Activated CD4-positive, alpha-beta T cell treated with anti-CD3 and anti-CD28 coated beads for 1 hour (primary cell): ENCODE data around the gene SRP68.

ENCODE experiments used
- DNase-seq: peaks from one replicate; pipeline ENCODE4 v3.0.0-alpha.2; 2020

SRP68 gene

DNA sequence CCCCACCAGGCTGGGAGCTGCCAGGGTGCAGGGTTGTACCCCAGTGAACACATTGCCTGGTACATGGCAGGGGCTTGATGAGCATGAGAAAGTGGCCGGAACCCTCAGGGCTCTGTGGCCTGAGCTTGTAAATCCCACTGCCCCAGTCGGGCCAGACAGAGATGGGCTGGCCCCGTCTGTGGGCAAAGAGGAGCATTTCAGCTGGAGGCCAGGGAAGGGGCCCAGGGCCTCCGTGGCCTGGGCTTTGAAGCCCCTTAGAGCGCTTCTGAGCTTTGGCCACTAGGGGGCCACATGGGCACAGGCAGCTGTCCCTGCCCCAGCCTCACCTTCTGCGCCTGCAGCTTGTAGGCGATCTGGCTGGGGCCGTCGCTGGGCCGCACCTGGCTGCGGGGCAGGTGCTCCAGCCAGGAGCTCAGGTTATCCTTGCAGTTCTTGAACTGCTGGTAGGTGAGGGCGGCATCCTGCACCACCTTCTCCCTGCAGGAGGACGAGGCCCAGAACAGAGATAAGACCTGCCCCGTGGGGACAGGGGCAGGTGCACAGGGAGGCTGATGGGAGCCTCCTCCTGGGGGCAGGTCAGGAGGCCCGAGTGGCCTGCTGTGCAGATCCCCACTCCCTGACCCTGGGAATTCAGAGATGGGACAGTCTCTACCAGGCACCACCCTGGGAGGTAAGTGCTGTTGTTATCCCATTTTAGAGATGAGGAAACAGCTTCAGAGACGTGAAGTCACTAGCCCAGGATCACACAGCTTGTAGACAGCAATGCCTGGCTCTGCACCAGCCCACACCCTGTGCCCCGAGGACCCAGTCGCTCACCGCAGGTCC lies 58.0 kb downstream of the SRP68 start:
- DNase-seq, result peak; percentile 64

DNA sequence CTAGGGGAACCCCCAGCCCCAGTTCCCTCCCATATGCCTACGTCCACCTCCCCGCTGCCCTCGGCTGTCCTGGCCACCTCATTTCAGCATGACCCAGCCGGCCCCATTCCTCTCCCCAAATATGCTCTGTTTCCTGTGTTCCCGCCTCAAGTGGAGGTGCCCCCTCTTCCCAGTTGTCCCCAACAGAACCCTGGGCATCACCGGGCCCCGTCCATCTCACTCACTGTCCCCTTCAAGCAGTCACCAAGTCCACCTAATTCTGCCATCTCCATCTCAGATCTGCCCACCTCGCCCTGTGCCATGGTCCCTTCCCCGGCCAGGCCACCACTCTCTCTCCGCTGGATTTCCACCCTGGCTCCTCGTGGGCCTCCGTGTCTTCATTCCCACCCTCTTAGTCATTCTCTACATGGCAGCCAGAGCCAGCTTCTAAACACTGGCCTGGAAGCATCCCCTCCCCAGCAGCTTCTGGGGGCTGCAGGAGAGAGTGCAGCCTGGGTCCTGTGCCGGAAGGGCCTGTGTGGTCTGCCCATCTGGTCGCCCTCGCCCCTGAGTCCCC lies 58.9 kb downstream of the SRP68 start:
- DNase-seq, result no peak

DNA sequence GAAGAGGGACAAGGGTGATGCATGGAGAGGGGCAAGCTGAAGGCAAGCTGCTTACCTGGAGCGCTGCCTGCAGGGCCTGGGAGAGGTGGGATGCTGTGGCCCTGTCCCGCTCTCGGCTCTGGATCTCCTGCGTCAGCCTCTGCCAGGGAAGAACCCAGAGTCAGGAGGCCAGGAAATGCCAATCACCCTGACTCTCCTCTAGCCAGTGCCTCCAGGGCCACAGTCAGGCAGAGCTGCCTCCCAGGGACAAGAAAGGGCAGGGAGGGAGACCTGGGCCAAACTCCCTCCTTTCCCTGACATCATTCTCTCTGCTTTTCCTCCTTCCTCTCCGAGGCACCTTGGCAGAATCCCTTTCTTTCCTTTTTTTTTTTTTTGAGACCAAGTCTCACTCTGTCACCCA lies 60.4 kb downstream of the SRP68 start:
- no peak for DNase-seq

DNA sequence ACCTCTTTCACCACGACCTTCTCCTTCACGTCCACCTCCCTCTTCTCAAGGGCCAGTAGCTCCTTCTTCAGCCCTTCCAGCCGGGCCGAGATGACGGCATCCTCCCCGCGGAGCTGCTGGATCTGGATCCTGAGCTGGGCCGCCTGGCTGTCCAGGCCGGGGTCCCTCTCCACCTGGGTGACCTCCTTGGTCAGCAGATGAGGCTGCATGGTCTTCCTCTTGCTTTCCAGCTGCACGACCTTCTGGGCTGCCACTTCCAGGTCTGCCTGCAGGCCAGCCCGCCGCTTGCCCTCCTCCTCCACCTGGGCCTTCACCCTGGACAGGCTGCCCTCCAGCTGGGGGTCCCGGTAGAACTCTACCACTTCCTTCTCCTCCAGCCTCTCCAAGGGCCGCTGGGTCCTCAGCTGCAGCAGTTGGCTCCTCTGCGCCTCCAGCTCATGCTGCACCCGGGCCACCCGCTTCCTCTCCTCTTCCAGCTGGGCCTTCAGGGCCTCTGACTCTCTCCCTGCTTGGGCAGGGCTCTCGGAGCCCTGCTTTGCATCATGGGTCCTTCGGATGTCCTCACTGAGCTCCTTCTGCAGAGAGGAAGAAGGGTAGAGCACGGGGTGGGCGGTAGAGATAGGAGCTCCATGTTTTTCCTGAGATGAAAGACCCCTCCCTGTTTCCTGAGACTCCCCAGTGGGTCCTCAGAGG lies 62.2 kb downstream of the SRP68 start:
- DNase-seq, result no peak

DNA sequence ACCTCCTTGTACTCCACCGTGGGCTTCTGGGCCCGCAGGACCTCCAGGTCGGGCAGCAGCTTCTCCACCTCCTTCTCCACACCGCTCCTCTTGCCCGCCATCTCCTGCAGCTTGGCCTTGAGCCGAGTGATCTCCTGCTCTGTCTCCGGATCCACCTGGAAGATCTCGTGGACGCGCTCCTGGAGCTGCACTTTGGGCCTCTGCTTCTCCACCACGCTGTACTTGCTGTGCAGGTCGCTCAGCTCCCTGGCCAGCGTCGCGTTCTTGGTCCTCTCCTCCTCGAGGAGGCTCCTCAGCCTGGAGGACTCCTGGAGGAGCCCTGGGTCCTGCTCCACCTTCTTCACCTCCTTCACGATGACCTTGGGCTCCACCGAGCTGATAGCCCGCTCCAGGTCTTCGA lies 62.9 kb downstream of the SRP68 start:
- DNase-seq, result no peak

DNA sequence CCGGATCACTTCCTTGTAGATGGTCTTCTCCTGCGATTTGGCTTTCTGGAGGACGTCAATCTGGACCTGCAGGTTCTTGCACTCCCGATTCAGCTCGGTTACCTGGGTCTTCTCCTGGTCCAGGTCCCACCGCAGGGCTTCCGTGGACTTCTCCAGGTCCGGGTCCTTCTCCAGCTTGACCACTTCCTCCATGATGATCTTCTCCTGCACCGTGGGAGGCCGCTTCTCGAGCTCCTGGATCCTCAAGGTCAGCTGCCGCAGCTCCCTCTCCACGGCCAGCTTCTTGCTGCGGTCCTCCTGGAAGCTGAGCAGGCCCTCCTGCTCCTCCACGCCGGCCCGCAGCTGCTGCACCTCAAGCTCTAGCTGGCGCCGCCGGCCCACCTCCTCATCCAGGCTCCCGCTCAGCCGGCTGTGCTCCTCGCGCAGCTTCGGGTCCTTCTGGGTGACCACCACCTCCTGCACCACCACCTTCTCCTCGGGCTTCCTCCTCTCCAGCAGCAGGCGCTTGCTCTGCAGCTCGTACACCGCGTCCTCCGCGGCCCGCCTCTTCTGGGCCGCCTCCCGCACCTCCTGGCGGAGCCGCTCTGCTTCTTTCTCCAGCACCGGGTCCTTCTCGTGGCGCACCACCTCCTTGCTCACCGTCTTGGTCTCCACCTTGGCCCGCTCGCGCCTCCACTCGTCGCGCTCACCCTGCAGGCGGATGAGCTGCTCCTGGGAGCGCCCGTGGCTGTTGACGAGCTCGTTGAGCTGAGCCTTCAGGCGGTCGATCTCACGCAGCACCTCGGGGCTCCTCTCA lies 63.5 kb downstream of the SRP68 start:
- DNase-seq, result no peak

DNA sequence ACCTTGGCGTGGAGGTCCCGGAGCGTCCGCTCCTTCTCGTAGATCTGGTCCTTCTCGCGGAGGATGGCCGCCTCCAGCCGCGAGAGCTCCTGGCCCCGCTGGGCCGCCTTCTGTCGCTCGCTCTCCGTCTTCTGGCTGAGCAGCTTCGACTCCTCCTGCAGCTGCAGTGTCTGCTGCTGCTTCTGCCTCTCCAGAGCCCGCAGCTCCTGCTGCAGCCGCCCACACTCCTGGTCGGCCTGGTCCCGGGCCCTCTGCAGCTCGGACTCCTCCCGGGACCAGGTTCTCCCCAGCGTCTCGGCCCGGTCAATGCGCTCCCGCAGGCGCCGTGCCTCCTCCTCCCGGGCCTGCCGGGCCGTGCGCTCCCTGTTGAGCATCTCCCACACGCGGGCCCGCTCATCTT lies 64.1 kb downstream of the SRP68 start:
- no peak for DNase-seq

DNA sequence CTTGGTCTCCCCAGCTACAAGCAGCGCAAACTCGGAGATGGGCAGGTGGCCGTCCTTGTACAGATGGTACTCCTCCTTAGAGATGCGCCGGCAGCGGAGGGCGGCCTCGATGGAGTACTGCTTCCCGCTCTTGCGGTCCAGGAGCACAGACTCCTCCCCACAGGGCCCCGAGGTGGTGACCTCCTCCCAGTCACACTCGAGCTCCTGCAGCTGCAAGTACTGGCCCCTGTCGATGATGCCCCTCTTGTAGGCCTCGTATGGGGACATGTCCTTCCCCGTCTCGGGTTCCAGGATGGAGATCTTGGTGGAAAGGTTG lies 64.5 kb downstream of the SRP68 start:
- DNase-seq, result no peak

DNA sequence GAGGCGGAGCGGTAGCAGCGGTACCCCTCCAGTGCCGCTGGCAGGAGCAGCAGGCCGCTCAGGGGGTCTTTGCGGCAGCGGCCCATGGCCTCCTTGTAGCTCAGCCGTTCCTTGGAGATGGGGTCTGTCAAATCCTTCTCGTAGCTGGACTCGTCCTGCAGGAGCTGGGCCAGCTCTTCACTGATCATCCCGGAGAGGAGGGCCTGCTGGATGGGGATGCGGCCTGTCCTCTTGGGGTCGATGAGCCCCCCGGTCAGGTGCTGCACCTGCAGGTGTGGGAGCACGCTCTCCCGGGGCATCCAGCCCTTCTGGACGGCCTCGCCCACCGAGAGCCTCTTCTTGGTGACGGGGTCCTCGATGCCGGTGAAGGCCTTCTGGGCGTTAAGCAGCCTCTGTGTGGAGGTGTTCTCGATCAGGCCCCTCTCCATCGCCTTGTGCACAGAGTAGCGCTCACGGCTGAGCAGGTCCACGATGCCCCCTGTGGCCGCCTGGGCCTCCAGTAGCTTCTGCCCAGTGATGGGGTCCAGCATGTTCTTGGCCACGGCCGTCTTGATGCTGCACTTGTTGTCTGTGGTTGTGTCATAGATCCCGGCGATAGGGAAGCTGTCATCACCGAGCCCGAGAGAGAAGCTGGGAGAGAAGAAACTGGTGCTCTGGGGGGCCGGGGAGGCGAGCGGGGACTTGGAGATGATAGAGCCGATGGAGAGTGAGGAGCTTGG lies 65.0 kb downstream of the SRP68 start:
- no peak for DNase-seq

DNA sequence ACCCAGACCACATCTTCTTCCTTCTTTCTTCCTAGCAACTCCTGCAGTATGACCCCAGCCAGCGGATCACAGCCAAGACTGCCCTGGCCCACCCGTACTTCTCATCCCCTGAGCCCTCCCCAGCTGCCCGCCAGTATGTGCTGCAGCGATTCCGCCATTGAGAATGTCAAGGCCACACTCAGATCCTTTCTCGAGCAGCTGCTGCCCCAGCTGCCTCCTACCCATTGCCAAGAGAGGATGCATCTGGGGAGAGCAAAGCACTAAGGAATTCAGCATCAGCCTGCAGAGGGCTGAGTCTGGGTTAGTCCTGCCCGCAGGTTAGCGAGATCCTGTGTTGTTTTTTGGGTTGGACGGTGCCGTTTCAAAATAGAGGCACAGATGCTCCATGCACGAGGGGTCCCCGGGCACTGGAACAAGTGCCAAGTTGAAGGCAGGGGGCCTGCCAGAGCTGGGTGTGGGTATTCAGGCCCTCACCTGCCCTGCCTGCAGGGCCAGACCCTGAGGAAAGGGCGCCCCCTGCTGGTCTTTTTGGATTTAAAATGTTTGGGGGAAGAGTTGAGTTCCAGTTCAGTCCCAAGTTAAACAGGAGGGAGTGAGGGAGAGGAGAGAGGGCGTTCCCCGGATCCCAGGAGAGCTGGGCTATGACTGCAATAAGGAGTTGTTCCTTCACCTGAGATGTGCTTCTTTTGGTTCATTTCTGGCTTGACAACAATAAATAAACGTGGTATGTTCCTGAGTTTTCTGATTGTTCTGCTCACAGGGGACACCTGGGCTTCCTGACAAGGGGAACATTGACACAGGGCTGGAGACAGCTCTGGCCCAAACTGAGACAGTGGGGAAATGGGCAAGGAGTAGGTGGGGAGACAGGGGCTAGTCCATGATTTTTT lies 66.8 kb downstream of the SRP68 start:
- peak; percentile 70 for DNase-seq

DNA sequence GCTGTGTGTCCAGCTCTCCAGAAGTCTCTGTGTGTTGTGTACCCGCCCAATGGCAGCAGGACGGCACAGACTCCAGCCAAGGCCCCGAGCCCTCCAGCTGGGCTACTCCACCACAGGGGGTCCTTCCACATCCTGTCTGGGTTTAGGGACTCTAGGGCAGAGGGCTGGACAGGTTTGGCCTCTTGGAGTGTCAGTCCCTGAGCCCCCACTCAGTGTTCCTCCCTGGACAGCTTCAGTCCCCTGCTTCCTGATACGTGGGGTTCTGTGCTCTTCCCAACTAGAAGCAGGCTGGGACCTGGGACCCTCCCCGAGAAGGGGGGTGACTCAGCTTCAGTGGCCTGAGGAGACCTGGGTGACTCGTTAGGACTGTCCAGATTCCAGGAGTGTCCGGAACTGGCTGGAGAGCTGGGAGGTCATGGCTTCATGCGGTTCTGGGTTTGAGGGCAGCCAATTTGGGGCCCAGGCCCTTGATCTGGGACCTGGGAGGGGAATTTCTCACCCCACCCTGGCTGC lies 67.5 kb downstream of the SRP68 start:
- no peak for DNase-seq

DNA sequence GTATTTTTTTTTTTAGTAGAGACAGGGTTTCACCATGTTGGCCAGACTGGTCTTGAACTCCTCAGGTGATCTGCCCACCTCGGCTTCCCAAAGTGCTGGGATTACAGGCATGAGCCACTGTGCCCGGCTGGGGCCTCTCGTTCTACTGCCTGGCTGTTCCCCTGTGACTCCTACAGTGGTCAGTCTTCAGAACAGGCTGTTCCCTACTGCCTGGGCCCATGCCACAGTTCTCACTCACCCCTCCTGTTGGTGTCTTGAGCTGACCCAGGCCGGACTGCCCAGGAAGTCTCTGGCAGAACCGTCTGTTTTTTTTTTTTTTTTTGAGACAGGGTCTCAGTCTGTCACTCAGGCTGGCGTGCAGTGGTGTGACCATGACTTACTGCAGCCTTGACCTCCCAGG lies 68.4 kb downstream of the SRP68 start:
- no peak for DNase-seq

DNA sequence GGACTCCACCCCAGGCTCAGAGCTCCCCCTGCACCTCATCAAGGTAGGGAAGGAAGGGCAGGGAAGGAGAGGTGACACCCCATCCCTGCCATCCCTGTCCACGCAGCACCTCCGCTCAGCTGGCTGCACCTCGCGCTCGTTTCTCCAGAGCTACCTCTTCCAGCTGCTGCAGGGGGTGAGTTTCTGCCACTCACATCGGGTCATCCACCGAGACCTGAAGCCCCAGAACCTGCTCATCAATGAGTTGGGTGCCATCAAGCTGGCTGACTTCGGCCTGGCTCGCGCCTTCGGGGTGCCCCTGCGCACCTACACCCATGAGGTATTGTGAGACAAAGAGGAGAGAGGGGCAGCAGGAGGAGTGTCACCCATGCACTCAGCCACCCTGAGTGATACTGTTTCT lies 70.2 kb downstream of the SRP68 start:
- DNase-seq, result no peak

DNA sequence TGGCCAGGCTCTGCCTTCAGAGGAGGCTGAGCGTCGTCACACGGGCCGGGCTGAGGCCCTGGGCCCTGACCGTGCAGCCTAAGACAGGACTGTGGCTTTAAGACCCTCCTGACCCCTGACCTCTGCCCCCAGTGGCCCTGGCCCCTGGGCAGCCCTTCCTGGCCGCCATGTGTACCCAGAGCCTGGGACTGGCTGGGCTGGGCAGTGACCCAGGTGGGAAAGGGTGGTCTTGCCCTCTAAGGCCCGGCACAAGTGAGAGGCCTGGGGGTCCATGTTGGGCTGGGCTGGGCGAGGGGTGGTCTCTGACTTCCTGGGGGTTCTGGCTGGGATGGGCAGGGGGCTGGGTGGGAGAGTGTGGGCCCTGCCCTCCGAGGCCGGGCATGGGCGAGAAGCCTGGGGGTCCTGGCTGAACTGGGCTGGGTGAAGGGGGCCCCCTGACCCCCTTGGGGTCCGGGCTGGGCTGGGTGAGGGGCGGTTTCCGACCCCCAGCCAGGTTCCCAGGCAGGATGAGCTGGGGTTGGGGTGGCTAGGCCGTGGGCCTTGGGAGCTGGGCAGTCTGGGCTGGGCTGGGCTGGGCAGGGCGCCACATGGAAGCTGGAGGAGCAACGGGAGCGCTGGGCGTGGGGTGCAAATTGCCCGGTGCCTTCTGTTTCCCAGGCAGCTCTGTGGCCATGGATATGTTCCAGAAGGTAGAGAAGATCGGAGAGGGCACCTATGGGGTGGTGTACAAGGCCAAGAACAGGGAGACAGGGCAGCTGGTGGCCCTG lies 71.4 kb downstream of the SRP68 start, which contains the start of gene CDK3:
CDK3 (plus strand) TSS at position 101 of the 767 bp plus-strand sequence; CDS start at position 672, 571 bp downstream.
- no peak for DNase-seq

DNA sequence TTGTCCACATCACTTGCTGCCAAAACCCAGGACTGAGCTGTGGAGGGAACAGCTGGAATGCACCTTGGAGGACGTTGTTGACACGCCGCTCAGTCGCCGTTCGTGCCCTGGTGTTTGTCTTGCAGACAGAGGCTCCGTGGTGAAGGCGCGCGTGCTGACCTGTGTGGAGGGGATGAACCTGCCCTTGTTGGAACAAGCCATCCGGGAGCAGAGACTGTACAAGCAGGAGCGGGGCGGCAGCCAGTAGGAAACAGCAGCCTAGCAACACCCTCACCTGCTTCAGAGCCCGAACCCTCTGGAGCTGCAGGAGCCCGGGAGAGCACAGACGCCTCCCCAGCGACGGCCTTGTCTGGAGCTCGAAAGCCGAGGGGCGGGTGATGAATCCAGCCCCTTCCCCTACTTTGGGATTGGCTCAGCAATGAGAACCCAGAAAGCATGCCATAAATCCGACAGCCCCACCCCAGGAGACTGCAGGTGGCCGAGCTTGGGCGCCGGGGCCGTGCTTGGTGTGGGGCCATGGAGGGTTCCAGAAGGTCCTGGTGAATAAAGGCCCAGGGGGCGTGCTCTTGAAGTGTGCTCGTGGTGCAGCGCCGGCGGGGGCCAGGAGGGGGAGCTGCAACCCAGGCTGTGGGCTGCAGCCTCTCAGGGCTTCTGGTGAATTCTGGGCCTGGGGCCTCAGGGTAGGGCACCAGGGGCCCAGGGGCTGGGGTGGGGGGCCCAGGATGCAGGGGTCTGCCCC lies 72.1 kb downstream of the SRP68 start:
- peak; percentile 37 for DNase-seq

DNA sequence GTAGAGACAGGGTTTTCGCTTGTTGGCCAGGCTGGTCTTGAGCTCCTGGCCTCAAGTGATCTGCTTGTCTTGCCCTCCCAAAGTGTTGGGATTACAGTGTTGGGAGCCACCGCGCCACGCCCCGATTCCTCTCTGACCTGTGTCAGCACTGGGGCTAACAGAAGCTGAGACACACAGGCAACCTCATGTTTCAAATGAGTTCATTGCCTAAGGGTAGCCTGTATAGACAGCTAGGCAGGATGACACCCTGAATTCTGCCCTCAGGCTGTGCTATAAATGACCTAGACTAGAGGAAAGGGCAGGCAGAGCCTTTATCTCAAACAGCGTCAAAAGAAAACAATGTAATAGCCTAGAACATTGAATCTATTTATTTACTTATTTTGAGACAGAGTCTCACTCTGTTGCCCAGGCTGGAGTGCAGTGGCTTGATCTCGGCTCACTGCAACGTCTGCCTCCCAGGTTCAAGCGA lies 74.0 kb downstream of the SRP68 start:
- DNase-seq, result no peak

DNA sequence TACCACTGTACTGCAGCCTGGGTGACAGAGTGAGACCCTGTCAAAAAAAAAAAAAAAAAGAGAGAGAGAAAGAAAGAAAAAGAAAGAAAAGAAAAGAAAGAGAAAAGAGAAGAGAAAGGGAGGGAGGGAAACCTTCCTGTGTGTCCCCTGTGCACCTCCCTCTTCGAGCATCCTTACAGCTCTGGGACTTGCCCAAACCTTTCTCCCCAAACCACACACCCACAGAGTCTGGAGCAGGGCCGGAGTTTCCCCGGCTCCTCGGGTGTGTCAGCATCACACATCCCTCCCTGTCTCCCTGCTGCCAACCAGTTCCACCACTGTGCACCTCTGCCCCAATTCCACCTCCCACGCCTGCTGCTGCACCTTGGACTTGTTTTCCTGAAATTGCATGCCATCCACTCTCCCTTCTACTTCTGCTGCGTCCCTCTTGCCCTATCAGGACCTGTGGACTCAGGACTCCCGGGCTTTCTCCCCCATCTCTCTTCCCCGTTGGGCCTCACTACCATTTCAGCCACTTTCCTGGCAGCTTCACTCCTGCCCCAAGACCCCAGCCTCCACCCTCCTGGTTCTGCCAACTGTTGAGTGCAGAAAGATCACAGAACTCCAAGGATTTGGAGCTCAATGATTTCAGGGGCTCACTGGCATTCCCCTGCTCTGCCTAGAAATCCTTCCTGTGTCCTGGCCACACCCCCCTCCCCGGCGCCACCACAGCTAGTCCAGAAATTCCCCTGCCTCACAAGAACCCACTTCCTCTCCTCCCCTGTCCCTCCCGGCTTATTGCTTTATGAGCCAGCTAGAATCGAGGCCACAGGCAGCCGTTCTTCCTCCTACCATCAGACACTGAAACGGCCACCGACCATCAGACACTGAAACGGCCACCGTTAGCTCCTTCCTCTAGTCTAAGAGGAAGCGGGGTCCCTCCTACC lies 75.4 kb downstream of the SRP68 start:
- DNase-seq, result no peak

DNA sequence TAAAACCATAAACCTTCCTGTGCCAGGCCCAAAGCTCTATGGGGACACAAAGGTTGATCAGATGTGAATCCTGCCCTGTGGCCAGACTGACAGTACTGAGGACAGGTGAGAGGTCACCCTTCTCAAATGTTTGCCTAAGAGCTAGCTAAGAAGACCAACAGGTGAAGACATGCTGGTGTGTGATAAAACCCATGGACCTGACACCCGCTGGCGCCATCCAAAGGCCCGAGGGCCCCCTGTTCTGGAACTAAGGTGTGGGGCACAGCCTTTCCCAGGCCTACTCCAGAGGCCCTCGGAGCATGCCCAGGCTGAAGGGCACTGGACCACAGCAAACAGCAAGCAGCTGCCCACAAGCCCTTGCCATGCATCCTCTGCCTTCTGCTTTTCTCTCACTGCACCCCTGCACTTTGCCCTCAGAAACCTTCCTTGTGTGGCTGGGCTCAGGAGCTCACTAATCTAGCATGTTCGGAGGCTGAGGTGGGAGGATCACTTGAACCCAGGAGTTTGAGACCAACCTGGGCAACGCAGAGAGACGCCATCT lies 76.9 kb downstream of the SRP68 start:
- no peak for DNase-seq
